ENCODE measurements around the gene CYB5RL. TPM values are rescaled to one million over a fixed set of nuclear protein-coding genes. Genes with fewer than 3 reads are reported as not detected.

Gene CYB5RL
- total and polyA plus RNA-seq, 2 of the 8 experiments (the other 6 are each of a cell fraction or from before 2014, with no cell fraction given) = 13.2 to 14.1 TPM

GRCh38 chr1:54190526-54190925, 9.3 kb downstream of the CYB5RL start (continued):
- TF ChIP-seq SIX5 (IDR thresholded peaks at IDR 0.05; ENCODE audit: low read depth, low read length) = no peak
- TF ChIP-seq SAP30 (IDR thresholded peaks at IDR 0.05; ENCODE audit: insufficient read depth, insufficient replicate concordance, low read length) = no peak
- TF ChIP-seq CBX8 (IDR thresholded peaks at IDR 0.05; ENCODE audit: borderline replicate concordance, low read depth, low read length) = no peak
- TF ChIP-seq CBX5 (IDR thresholded peaks at IDR 0.05; ENCODE audit: low read depth, low read length) = no peak
- TF ChIP-seq TBP (IDR thresholded peaks at IDR 0.05; ENCODE audit: low read depth, low read length) = no peak
- TF ChIP-seq CREB1 (IDR thresholded peaks at IDR 0.05) = no peak
- TF ChIP-seq ZNF274 (IDR thresholded peaks at IDR 0.05; ENCODE audit: borderline replicate concordance, extremely low read depth, low read length) = no peak

All from H1 (cell line).